HG03521 (cell line): Measurements from ENCODE around the gene NDUFB8.
"Not testable (repeated sequence)": the region's sequence is repeated elsewhere in the genome, so short reads cannot be mapped to it uniquely, and the experiment has no call there.

Source experiments
- ATAC-seq: cut with Tn5 transposase; IDR thresholded peaks from one replicate; pipeline ENCODE4 v1.9.1; 2021; ENCODE audit warnings: mild to moderate bottlenecking, moderate library complexity; ENCODE audit not compliant: unreplicated experiment

NDUFB8 gene

GRCh38 chr10:100529475-100530298 is at the start of gene NDUFB8:
Gene NDUFB8, minus strand, starts transcription at chr10:100529871. Its CDS starts 20 bp downstream, at chr10:100529851.
- ATAC-seq, result no peak

- ATAC-seq, result no peak
These were observed 46.6 kb upstream of the NDUFB8 start for GRCh38 chr10:100576282-100576635.

- ATAC-seq, result no peak
These were observed 46.1 kb upstream of the NDUFB8 start for GRCh38 chr10:100575585-100576281.

- not testable (repeated sequence) for ATAC-seq
These were observed 45.5 kb upstream of the NDUFB8 start for GRCh38 chr10:100575146-100575545.

GRCh38 chr10:100571084-100571856 is 41.6 kb upstream of the NDUFB8 start:
- ATAC-seq, result no peak

- ATAC-seq, result no peak
These were observed 40.8 kb upstream of the NDUFB8 start for GRCh38 chr10:100570506-100570905.

GRCh38 chr10:100569687-100570481 is 40.2 kb upstream of the NDUFB8 start:
- ATAC-seq, result no peak

- no peak for ATAC-seq
These were observed 39.2 kb upstream of the NDUFB8 start for GRCh38 chr10:100568912-100569311.

- ATAC-seq, result no peak
These were observed 38.2 kb upstream of the NDUFB8 start for GRCh38 chr10:100567826-100568225.

GRCh38 chr10:100567249-100567648 is 37.6 kb upstream of the NDUFB8 start:
- ATAC-seq, result no peak

GRCh38 chr10:100566561-100566960 is 36.9 kb upstream of the NDUFB8 start:
- no peak for ATAC-seq

- ATAC-seq, result no peak
These were observed 35.7 kb upstream of the NDUFB8 start for GRCh38 chr10:100565206-100565985.

- no peak for ATAC-seq
These were observed 32.5 kb upstream of the NDUFB8 start for GRCh38 chr10:100562008-100562672.

- ATAC-seq, result no peak
These were observed 31.3 kb upstream of the NDUFB8 start for GRCh38 chr10:100561005-100561404.

- ATAC-seq, result no peak
These were observed 30.6 kb upstream of the NDUFB8 start for GRCh38 chr10:100560248-100560647.

GRCh38 chr10:100554902-100555301 is 25.2 kb upstream of the NDUFB8 start:
- ATAC-seq, result no peak

- no peak for ATAC-seq
These were observed 24.3 kb upstream of the NDUFB8 start for GRCh38 chr10:100553929-100554328.

GRCh38 chr10:100551738-100552137 is 22.1 kb upstream of the NDUFB8 start:
- ATAC-seq, result no peak

- ATAC-seq, result no peak
These were observed 21.5 kb upstream of the NDUFB8 start for GRCh38 chr10:100551196-100551595.
